Activated T-cell treated with anti-CD3 and anti-CD28 coated beads for 24 hours (primary cell): ENCODE data around the gene IMPACT.

Source experiments
- DNase-seq: peaks from one replicate; pipeline ENCODE4 v3.0.0-alpha.2; 2020; ENCODE audit warnings: low read depth

Gene IMPACT

DNA sequence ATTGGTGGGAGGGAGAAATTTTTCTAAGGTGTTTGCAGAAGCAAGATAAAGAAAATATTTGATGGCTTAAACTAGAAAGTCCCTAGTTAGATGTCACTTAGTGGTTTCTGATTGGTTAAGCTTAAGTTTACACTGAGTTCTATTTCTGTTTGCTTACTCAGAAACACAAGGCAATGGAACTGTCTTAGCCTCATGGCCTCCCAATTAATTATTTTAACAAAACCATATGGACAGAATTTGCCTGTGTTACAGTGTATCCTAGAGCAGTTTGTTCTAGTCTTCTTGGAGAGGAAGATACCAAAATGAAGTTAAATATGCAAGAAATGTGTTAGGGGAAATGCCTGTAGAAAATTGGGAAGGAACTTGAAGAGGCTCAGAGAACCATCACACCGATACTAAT is 4.6 kb upstream of the IMPACT start:
- no peak for DNase-seq

DNA sequence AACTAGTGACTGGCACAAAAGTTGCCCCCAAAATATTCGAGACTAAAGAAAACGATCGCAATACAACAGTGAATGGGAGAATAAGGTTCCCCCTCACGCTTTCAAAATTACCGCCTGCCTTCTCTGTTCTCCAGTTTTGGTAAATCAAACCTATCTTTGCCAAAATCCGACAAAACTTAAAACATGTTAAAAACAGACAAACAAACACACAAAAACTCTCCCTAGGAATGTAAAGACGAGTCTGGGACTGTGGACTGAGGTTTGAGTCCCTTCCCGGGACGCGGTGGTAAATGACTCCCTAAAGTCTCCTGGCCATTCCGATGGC is 435 bp upstream of the IMPACT start:
- DNase-seq: no peak

- DNase-seq: no peak
These were observed 1.0 kb downstream of the IMPACT start for GRCh38 chr18:24427484-24427883.

DNA sequence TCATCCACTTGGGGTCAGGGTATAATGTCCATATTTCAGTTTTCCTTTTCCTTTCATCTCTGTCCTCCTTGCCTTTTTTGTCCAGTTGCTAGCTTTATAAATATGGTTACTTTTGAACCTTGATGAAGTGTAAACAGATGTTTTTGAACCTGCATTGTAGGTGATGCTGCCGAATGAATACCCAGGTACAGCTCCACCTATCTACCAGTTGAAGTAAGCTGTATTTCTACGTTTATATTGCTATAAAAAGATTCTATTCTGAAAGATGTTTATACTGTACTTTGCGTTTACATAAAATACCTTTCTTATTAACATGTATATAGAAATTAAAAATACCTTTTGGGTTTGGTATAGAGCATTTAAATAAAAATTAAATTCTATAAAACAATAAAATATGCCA is 2.2 kb downstream of the IMPACT start:
- no peak for DNase-seq

DNA sequence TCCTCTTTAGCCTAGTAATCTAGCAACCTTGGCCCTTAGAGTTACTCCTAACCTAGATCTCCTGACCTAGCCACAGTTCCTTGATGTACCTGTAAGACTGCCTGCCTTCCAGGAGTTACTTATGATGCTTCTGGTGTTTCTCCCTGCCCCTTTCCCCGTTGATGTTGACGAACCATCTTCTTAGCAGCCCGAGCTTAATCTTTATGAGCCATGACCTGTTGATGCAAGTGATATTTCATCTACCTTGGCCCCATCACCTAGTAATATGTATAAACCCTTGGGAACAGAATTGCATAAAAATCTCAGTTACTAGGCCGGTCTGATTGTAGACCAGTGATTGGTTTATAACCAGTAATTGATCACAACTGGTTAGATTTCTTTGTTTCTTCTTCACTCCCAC is 2.7 kb downstream of the IMPACT start:
- no peak for DNase-seq

DNA sequence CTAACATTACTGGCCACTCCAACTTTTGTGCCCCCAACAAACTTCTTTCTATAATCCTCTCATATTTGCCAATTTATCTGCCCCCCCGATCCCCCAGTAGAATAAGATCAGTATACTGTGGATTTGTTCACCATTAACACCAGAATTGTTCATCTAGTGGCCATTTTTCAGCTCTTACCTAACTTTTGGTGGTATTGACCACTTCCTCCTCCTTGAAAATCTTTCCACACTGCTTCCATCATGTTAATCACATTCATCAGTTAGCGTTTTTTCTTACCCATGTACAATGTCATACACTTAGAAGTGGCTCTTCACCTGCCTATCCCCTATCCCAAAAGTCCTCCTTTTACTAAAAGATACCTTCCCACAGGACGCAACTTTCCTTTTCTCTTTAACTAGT is 6.1 kb downstream of the IMPACT start:
- no peak for DNase-seq

GRCh38 chr18:24436939-24437338 is 10.5 kb downstream of the IMPACT start:
- DNase-seq: no peak

- no peak for DNase-seq
These were observed 17.4 kb downstream of the IMPACT start for GRCh38 chr18:24443870-24444269.

DNA sequence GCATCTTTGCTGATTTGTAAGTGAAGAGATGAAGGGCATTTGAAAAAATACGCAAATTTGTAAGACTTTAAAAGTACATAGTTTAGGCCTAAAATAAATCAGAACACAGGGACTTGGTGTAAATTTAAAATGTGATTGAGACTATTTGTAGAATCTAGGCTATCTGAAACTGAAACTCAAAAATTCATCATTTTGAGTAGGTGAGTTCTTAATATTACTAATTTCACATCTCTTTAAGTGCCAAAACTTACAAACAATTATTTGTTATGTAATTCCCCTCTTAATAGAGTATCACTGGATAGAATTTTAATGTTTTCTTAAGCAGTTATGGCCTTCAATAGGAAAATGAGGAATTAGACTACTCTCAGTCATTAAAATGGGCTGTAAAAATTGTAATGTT is 20.0 kb downstream of the IMPACT start:
- no peak for DNase-seq

DNA sequence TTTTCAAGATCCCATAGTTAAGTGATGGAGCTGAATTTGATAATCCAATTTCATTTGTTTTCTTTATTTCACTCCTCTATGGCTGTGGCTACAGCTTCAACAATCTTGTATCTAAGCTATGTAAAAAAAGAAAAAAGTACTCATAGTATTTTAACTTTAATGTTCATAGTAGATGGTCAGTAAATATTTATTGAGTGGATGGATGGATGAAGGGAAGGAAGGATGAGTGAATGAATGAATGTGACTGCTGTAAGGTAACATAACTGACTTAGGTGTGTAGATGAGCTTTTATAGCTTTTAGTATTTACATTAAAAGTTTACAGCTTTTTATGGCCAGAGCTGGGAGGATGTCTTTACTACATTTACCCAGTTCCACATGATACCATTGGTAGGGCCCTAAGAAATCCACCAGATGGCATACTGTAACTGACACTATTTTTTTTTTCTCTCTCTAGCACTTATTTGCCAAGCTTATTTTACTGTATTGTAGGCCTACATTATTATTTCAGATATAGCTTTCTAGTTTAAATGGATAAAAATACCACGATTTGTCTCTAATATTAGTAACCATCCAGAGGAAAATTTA is 20.6 kb downstream of the IMPACT start:
- DNase-seq: no peak

DNA sequence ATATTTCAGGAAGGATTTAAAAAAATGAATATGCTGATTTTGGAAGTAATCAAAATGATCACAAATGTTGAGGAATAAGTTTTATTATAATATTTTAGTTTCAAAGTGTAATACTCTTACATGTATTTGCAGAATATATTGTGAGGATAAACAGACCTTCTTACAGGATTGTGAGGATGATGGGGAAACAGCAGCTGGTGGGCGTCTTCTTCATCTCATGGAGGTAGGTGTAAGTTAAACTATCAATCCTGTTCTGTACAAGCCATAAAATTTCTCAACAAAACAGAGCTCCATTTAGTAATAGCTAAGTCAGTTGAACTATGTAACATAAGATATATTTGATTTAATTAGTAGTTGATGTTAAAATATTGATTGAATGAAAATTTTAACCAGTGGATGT is 21.5 kb downstream of the IMPACT start:
- DNase-seq: no peak

DNA sequence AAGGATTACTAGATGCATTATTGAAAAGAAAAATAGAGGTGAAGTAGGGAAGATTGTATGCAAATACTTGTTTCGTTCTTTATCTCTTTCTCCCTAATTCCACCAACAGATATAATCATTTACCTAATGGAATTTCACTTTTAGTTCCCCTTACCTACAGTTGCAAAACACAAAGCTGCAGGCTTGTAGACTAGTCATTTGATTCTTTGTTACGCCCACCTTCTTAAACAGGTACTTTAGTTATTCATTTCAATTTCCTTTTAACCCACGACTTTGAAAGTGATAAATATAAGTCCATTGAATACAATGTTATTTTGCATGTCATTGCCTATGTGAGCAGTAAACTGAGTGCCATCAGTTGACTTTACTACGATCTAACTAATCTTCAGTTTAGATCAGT is 30.1 kb downstream of the IMPACT start:
- DNase-seq: no peak

GRCh38 chr18:24459772-24460171 is 33.3 kb downstream of the IMPACT start:
- DNase-seq: no peak

DNA sequence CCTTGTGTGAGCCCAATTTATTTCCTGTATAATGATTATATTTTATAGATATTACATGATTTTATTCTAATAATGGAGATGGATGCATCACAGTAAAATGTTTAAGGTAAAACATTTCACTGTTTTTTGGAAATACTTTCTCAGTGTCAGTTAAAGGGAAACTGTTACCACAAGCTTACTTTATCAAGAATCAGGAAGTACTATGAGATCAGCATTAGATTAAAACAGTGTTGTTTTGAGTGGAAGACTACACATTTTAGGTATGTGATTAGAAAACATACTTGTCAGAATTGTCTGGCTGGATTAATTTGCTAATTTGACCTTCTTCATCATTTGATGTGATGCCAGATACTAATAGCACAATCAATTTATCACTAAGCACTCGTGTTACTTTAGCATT is 33.9 kb downstream of the IMPACT start, which contains the start of gene HRH4:
Gene HRH4 (plus strand): TSS at position 250 of the 400 bp plus-strand sequence. CDS start 92 bp downstream, at position 342.
- DNase-seq: no peak

DNA sequence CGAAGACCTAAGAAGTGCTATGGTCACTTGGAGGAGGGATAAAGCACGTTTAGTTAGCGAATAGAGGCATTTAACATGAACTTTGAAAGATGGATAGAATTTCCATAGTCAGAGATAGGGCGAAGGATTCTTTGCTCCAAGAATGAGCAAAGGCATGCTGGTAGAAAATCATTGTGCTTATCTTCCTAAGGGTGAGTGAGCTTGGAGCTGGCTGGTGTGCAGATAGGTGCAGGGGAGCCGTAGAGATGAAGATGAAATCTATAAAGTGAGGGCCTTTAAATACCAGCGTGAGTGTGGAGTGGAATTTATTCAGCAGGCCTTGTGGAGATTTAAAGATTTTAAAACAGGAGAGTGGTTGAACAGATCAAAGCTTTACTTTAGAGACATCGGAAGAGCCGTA is 35.5 kb downstream of the IMPACT start:
- no peak for DNase-seq

- no peak for DNase-seq
These were observed 36.6 kb downstream of the IMPACT start for GRCh38 chr18:24462838-24463775.

DNA sequence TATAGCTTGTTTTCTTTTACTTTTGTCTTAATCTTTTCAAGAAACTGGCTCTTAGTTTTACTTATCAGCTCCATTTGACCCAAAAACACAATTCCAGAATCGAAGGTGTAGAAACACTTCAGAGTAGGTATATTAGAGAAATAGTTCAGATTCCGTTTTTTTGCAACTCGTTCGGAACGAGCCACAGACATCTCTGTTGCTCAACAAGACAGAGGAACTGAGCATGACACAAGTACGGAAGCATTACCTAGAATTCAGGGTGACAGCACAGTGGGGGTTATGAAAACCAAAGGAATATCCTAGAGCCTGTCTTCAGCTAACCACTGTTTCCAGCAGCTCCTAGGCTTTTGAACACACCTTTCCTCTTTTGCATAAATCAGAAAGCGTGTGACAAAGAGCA is 39.0 kb downstream of the IMPACT start:
- no peak for DNase-seq

GRCh38 chr18:24466771-24467170 is 40.3 kb downstream of the IMPACT start:
- no peak for DNase-seq

DNA sequence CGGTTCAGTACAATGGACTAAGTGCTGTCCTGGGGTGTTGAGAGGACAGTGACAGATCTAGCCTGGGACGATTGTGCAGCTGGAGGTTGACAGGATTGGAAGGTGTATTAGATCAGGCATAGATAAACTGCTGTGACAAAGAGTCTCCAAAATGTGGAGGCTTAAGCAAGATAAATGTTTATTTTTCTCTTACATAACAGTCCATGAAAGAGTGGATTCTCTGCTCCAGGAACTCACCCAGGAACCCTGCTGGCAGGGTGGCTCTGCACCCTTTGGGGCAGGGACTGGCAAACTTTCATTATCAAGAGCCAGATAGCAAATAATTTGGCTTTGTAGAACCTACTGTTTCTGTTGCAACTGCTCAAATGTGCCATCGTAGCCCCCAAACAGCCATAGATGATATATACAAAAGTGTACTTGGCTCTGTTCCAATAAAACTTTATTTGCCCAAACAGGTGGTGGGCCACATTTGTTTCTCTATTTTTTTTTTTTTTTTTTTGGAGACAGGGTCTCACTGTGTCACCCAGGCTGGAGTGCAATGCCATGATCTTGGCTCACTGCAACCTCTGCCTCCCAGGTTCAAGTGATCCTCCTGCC is 43.6 kb downstream of the IMPACT start:
- DNase-seq: no peak

DNA sequence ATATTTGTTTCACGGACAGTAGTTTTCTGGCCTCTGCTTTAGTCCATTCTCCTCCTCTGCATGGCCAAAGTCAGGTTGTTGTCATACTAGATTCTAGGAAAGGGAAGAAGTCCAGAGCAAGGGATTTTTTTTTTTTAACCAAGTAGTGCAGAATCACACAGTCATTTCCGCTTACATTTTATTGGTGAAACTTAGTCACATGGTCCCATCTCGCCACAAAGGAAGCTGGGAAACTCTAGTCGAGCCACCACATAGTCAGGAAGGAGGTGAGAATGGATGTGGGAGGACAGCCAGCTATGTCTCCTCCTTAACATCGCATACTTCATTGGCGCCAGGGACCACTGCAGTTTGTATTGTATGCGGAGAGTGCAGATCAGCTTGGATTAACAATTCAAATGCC is 44.3 kb downstream of the IMPACT start:
- DNase-seq: no peak

- DNase-seq: no peak
These were observed 46.1 kb downstream of the IMPACT start for GRCh38 chr18:24472591-24472990.

GRCh38 chr18:24474406-24474805 is 47.9 kb downstream of the IMPACT start:
- no peak for DNase-seq

- no peak for DNase-seq
These were observed 49.6 kb downstream of the IMPACT start for GRCh38 chr18:24475926-24476589.
